PC-3 (cell line): ENCODE results near the gene TMEM187. TPM values are rescaled to one million over a fixed set of nuclear protein-coding genes. Genes with fewer than 3 reads are reported as not detected.

Experiments used
- ATAC-seq: fragments of 200-7000 bp; cut with Tn5 transposase; 2 replicates; pipeline ENCODE4 v1.9.1; 2020; ENCODE audit warnings: mild to moderate bottlenecking, moderate library complexity
- BruUV-seq: library from RNA; stranded (reverse); fragments of 400-500 nt; replicated peaks from 2 replicates; lab custom pipeline; 2021; lab: Mats Ljungman, UMichigan
- CTCF ChIA-PET: fragments of 300-600 bp; sonication (Branson Sonifier 250); formaldehyde crosslinking; loops from one replicate; lab custom pipeline; 2022; ENCODE audit warnings: antibody characterized with exemption; lab: Charles Lee
- POLR2A ChIA-PET: fragments of 300-600 bp; sonication (Branson Sonifier 250); formaldehyde crosslinking; loops from one replicate; lab custom pipeline; 2022; ENCODE audit warnings: antibody characterized with exemption; ENCODE audit not compliant: unreplicated experiment; lab: Charles Lee
- DNase-seq: peaks from one replicate; pipeline ENCODE4 v3.0.0-alpha.2; 2015
- H2AFZ ChIP-seq: fragments of 300-600 bp; sonication (generic); 2 replicates; pipeline ENCODE4 v1.6.0; 2016; ENCODE audit warnings: antibody characterized with exemption, low read length
- H3F3A ChIP-seq: fragments of 300-600 bp; sonication (generic); one replicate; pipeline ENCODE4 v1.6.0; 2017; ENCODE audit warnings: antibody characterized with exemption, low read length, control low read depth, mild to moderate bottlenecking; ENCODE audit not compliant: unreplicated experiment
- H3K27ac ChIP-seq: fragments of 300-600 bp; sonication (generic); 2 replicates; pipeline ENCODE4 v1.5.1; 2016; ENCODE audit warnings: mild to moderate bottlenecking, low read length
- H3K27me3 ChIP-seq: fragments of 300-600 bp; sonication (generic); 2 replicates; pipeline ENCODE4 v1.6.1; 2016; ENCODE audit warnings: low read length, mixed read lengths
- H3K36me3 ChIP-seq: fragments of 300-600 bp; sonication (generic); 2 replicates; pipeline ENCODE4 v1.6.1; 2016; ENCODE audit warnings: low read depth, mixed run types, low read length, mixed read lengths
- H3K4me1 ChIP-seq: fragments of 300-600 bp; sonication (generic); 2 replicates; pipeline ENCODE4 v1.5.1; 2016; ENCODE audit warnings: low read length; ENCODE audit not compliant: insufficient read depth
- H3K4me2 ChIP-seq: fragments of 300-600 bp; sonication (generic); 2 replicates; pipeline ENCODE4 v1.6.0; 2016; ENCODE audit warnings: low read length
- H3K4me3 ChIP-seq: fragments of 300-600 bp; sonication (generic); 2 replicates; pipeline ENCODE4 v1.5.1; 2016; ENCODE audit warnings: mild to moderate bottlenecking, low read length, mixed read lengths
- H3K79me2 ChIP-seq: fragments of 300-600 bp; sonication (generic); 2 replicates; pipeline ENCODE4 v1.6.1; 2017; ENCODE audit warnings: low read length, mixed read lengths
- H3K9ac ChIP-seq: fragments of 300-600 bp; sonication (generic); 2 replicates; pipeline ENCODE4 v1.6.0; 2016; ENCODE audit warnings: mild to moderate bottlenecking, low read length
- H3K9me2 ChIP-seq: fragments of 300-600 bp; sonication (generic); replicated peaks from 2 replicates; pipeline ENCODE4 v1.6.1; 2016; ENCODE audit warnings: mixed run types, low read length, mixed read lengths
- H3K9me3 ChIP-seq: fragments of 300-600 bp; sonication (generic); 2 replicates; pipeline ENCODE4 v1.6.1; 2016; ENCODE audit warnings: low read length, mixed read lengths
- H4K20me1 ChIP-seq: fragments of 300-600 bp; sonication (generic); 2 replicates; pipeline ENCODE4 v1.6.1; 2016; ENCODE audit warnings: low read length, mixed read lengths
- CTCF ChIP-seq: fragments of 300-600 bp; sonication (generic); conservative IDR thresholded peaks from 2 replicates; pipeline ENCODE4 v1.5.1; 2017; ENCODE audit warnings: antibody characterized with exemption, low read depth, mild to moderate bottlenecking, low read length
- EZH2 ChIP-seq: fragments of 300-600 bp; sonication (generic); IDR thresholded peaks from one replicate; pipeline ENCODE4 v1.6.1; 2017; ENCODE audit warnings: antibody characterized with exemption, mild to moderate bottlenecking, low read length; ENCODE audit not compliant: unreplicated experiment
- EZH2phosphoT487 ChIP-seq: fragments of 300-600 bp; sonication (generic); IDR thresholded peaks from 2 replicates; pipeline ENCODE4 v1.6.1; 2018; ENCODE audit warnings: mild to moderate bottlenecking, antibody characterized with exemption, low read length, borderline replicate concordance
- intact Hi-C: fragments of 100-400 bp; cut with micrococcal nuclease; formaldehyde crosslinking; loops from 2 replicates; pipeline ENCODE4 v1.9.0; 2023
- total RNA-seq: library from RNA; depleted of rRNA; stranded (reverse); fragments of >200 nt; gene quantifications from 2 replicates; pipeline ENCODE4 v1.2.3, GENCODE V29; 2014

Gene TMEM187
- total RNA-seq, 1 experiment from 2014 or later: 10.6 TPM

- Histone ChIP-seq H3K27me3 (no peaks in the 10 kb centered on the region), H3K4me1 (peaks cover 24% of the 10 kb centered on the region), H3K9me3 (no peaks in the 10 kb centered on the region), H3K9ac (peak overlapping the region; percentile 95), H3F3A (no peaks in the 10 kb centered on the region), H4K20me1 (no peaks in the 10 kb centered on the region), H3K79me2 (peaks cover 51% of the 10 kb centered on the region), H3K4me3 (peak overlapping the region; percentile 97), H3K9me2 (no peaks in the 10 kb centered on the region), H3K36me3 (peaks cover 18% of the 10 kb centered on the region), H2AFZ (no peak overlapping the region), H3K4me2 (peak overlapping the region; percentile 100), H3K27ac (peak overlapping the region; percentile 48)
- intact Hi-C loops: no loop called here
- DNase-seq (no peak), ATAC-seq (no peak)
- ChIA-PET CTCF (no interaction called here), POLR2A (no interaction called here)
- TF ChIP-seq EZH2: no peak
- no peak for TF ChIP-seq CTCF
- no peak for TF ChIP-seq EZH2phosphoT487
- BruUV-seq: TSS peak; percentile 43
These were observed 46.0 kb downstream of the TMEM187 start for GRCh38 chrX:154018518-154019060.

- Histone ChIP-seq H3K36me3 (peaks cover 18% of the 10 kb centered on the region), H3K79me2 (peaks cover 51% of the 10 kb centered on the region), H3F3A (no peaks in the 10 kb centered on the region), H3K27ac (peak overlapping the region; percentile 48), H3K9me2 (no peaks in the 10 kb centered on the region), H3K4me3 (peak overlapping the region; percentile 97), H3K4me2 (peak overlapping the region; percentile 100), H2AFZ (peak overlapping the region; percentile 34; the same call in 1 of the 2 replicates), H3K27me3 (no peaks in the 10 kb centered on the region), H3K9ac (peak overlapping the region; percentile 95), H3K4me1 (peaks cover 24% of the 10 kb centered on the region), H3K9me3 (no peaks in the 10 kb centered on the region), H4K20me1 (no peaks in the 10 kb centered on the region)
- no peak for DNase-seq
- no peak for TF ChIP-seq EZH2
- no peak for TF ChIP-seq EZH2phosphoT487
- no peak for TF ChIP-seq CTCF
- ATAC-seq: peak; percentile 14
- BruUV-seq: no TSS peak
- intact Hi-C loops: no loop called here
- ChIA-PET CTCF (no interaction called here), POLR2A (no interaction called here)
These were observed 46.6 kb downstream of the TMEM187 start for GRCh38 chrX:154019061-154019621.
